Astrocyte of the cerebellum (primary cell): ENCODE results near the gene DCTN2.

Source experiments
- DNase-seq: peaks from one replicate; pipeline ENCODE4 v3.0.0-alpha.2; 2011; ENCODE audit warnings: low read depth
- H3K4me3 ChIP-seq: 2 replicates; pipeline ENCODE4 v1.5.1; 2011; ENCODE audit warnings: mild to moderate bottlenecking, low read depth, low read length, moderate library complexity
- in situ Hi-C: cut with HindIII; loops from 2 replicates; pipeline ENCODE4 v1.10.0; 2017; ENCODE audit warnings: low sequenced_read_pairs
- TF ChIP-seq, protein P1 (sequence below): IDR thresholded peaks from 2 replicates; pipeline ENCODE4 v1.5.1; 2012; ENCODE audit warnings: low read length, low read depth, moderate library complexity, mild to moderate bottlenecking; ENCODE audit errors: missing control alignments

The DCTN2 gene

DNA sequence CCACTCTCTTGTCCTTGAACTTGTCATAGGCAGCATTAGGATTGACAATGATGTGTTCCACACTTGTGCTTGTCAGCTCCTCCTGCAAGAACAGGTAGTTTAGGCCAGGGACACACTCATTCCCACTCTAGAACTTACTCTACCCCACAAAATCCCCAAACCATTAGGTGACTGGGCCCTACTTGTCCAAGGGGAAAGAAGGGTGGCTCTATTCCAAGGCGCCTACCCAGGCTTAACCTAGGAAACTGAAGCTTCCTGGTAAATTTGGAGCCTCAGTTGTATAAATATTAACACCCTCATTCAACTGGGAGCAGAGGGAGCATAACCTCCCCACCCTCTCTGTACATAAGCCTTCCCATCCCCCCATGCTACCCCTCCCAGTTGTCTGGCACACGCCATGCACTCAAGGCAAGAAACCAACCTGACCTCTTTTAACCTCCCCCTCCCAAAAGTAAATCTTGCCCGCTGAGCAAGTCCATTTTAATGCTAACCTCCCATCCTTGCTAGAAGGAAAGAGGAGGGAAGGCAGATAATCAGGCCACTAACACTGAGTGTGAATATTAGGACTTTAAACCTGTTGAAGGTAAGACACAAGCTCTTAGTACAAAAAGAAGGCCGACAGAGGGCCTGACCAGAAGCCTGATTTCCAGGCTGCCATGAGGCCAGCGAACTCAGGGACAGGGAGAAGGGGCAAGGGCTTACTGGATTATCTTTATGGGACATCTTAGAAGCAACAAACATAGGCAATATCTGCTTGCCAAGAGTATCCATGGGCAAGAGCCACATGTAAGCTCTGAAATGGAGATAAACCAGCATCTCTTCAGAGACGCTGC is 11.0 kb downstream of the DCTN2 start:
- no peak for DNase-seq
- TF ChIP-seq, protein P1, sequence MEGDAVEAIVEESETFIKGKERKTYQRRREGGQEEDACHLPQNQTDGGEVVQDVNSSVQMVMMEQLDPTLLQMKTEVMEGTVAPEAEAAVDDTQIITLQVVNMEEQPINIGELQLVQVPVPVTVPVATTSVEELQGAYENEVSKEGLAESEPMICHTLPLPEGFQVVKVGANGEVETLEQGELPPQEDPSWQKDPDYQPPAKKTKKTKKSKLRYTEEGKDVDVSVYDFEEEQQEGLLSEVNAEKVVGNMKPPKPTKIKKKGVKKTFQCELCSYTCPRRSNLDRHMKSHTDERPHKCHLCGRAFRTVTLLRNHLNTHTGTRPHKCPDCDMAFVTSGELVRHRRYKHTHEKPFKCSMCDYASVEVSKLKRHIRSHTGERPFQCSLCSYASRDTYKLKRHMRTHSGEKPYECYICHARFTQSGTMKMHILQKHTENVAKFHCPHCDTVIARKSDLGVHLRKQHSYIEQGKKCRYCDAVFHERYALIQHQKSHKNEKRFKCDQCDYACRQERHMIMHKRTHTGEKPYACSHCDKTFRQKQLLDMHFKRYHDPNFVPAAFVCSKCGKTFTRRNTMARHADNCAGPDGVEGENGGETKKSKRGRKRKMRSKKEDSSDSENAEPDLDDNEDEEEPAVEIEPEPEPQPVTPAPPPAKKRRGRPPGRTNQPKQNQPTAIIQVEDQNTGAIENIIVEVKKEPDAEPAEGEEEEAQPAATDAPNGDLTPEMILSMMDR: no peak
- in situ Hi-C loops: no loop called here
- H3K4me3 ChIP-seq: no peak overlapping the region

DNA sequence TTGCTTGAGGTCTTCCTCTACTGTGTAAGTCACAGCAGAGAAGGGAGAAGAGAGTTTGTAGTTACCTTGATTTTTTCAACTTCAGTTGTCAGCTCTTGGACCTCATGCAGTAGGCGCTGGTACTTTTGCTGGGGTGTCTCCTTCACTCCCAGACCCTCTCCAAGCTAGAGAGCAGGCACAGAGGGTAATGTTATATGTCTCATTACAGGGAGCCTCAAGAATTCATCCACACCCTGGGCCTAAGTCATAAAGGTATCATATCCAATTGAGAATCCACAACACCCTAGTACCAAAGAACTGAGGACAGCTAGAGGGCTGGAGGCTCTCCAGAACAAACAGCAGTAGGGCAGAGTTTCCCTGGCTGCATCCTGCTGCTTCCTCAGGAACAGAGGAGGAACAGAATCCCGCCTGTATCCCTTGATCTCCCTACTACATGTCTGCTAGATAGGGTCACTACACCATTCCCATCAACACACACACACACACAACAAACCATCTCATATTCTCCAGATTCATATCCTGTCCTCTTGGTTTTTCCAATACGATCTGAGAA is 11.9 kb downstream of the DCTN2 start:
- in situ Hi-C loops: no loop called here
- no peak for DNase-seq
- no peak overlapping the region for H3K4me3 ChIP-seq
- TF ChIP-seq, protein P1: no peak

DNA sequence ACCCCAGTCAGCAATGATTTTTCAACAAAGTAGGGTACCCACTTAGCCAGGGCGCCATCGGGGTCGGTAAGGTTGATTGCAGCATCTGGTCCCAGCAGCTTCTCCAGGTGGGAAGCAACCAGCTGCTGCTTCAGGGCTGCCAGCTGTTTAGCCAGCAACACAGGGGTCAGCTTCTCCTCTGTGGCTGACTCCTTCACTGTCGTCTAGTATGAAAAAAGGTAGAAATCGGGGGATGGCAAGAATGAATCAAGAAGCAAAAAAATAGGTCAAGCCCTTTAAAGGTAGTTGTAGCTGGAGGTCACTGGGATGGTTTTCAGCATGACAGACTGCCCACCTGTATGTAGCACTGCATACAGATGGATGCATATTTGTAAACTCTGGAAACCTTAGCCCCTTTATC is 12.7 kb downstream of the DCTN2 start:
- in situ Hi-C loops: no loop called here
- H3K4me3 ChIP-seq: no peak overlapping the region
- DNase-seq: no peak
- TF ChIP-seq, protein P1: no peak

DNA sequence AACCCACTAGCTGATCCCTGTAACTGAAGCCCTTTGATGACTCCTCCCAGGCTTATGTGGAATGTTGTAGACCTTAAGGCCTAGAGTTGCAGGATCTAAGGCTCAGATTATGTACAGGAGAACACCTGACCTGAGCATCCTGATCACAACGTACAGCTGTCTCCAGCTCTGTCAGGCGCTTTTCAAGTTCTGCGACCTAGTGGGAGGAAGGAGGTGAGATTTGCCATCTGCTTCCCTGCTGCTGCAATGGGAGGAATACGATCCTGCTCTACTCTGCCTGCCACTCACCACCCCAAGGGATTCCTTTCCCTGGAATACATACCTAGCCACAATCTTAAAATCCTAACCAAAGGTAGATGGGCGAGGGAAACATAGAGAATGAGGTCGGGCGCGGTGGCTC is 13.9 kb downstream of the DCTN2 start:
- no peak overlapping the region for H3K4me3 ChIP-seq
- DNase-seq: no peak
- TF ChIP-seq, protein P1: no peak
- in situ Hi-C loops: no loop called here

DNA sequence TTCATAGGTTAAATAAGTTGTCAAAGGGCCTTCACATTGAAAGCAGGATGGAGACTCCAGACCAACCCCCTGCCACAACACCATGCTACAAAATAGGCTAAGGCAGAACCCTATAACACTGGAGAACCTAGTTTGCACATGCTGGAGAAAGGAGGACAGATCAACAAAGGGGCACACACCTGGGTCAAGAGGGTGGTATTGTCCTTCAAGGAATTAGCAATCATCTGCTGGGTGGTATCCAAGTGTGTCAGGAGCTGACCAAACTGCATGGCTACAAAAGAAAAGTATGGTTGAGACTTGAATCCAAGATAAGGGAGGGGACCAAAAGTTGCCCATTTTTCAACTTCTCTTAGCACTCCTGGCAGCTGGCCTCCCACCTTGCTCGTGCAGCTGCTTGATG is 15.2 kb downstream of the DCTN2 start:
- TF ChIP-seq, protein P1: no peak
- DNase-seq: no peak
- in situ Hi-C loops: no loop called here
- no peak overlapping the region for H3K4me3 ChIP-seq

DNA sequence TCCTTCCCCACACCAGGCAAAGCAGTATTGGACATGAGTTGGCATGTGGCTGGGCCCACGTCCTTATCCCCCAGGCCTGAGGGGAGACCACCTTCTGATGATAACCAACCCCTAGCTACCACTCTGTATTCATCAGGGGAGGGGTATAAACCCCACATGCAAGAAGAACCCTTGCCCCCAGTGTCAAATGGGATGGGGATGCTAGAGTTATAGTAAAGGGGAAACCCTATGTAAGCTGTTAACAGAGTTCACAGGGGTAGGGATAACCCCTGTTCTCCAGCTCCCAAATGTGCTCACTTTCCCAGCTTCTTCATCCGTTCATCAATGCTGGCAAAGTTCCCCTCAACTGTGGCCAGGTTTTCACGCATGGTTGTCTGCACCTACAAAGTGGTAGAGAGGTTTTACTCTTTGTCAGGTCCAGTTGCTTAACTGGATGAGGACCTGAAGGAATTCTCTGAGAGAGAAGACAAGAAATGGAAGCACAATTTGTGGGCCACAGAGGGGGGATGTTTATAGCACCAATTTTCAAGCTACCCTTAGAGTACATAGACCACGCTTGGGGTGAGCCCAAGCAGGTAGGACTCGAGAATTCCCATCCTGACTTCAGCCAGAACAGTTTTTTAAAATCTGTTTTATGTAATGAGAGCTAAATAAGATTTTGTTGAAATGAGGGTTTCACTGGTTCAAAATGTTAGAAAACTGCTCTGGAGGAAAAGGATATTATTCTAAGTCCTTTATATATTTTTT is 16.4 kb downstream of the DCTN2 start:
- no peak for DNase-seq
- in situ Hi-C loops: no loop called here
- H3K4me3 ChIP-seq: no peak overlapping the region
- TF ChIP-seq, protein P1: no peak
